GM12801 (cell line): ENCODE measurements around the gene GYPC.

Experiments
- TF ChIP-seq, protein P1 (sequence below): IDR thresholded peaks from one replicate; pipeline ENCODE4 v1.5.1; 2011; ENCODE audit warnings: control low read depth; ENCODE audit not compliant: insufficient read length; ENCODE audit errors: extremely low read depth

GYPC gene

GRCh38 chr2:126676221-126677175 lies 20.5 kb downstream of the GYPC start:
- TF ChIP-seq, protein P1, sequence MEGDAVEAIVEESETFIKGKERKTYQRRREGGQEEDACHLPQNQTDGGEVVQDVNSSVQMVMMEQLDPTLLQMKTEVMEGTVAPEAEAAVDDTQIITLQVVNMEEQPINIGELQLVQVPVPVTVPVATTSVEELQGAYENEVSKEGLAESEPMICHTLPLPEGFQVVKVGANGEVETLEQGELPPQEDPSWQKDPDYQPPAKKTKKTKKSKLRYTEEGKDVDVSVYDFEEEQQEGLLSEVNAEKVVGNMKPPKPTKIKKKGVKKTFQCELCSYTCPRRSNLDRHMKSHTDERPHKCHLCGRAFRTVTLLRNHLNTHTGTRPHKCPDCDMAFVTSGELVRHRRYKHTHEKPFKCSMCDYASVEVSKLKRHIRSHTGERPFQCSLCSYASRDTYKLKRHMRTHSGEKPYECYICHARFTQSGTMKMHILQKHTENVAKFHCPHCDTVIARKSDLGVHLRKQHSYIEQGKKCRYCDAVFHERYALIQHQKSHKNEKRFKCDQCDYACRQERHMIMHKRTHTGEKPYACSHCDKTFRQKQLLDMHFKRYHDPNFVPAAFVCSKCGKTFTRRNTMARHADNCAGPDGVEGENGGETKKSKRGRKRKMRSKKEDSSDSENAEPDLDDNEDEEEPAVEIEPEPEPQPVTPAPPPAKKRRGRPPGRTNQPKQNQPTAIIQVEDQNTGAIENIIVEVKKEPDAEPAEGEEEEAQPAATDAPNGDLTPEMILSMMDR = no peak

- TF ChIP-seq, protein P1 = no peak
Observed at GRCh38 chr2:126677176-126677538, 21.2 kb downstream of the GYPC start.

DNA sequence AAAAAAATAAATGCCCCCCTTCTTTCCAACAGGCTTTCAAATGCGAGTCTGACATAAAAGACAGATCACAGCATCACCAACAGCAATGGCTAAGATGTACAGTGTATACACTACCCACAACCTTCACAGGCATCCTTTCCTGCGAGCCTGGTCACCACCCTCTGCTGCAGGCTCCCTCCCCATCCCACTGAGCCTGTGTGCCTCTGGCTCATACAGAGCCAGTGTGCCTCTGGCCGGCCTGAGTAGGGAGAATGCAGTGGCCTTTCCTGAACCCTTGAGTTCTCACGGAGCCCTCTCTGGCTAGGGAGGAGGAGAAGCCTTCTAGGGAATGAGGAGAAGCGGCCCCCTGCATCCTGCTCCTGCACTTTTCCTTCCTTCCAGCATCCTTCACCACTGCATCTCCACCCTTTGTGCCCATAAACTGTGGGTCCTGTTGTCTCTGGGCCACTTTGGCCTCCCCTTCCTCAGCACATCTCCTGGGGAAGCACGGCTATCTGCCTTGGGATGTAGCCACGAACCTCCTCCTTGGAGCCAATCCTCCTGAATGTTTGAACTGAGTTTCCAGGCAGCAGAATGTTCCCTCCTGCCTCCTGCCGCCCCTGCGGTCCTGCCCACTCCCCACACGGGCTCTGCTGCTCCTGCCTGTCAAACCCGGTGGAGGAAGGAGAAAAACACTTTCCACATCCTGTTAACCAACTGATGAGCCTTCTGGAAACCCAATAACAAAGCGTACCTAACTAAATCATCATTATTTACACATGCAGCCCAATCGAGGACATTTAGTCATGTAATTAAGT lies 22.5 kb downstream of the GYPC start:
- TF ChIP-seq, protein P1 = no peak

GRCh38 chr2:126679094-126679713 lies 23.2 kb downstream of the GYPC start:
- TF ChIP-seq, protein P1 = no peak

GRCh38 chr2:126681505-126681904 lies 25.5 kb downstream of the GYPC start:
- TF ChIP-seq, protein P1 = no peak

DNA sequence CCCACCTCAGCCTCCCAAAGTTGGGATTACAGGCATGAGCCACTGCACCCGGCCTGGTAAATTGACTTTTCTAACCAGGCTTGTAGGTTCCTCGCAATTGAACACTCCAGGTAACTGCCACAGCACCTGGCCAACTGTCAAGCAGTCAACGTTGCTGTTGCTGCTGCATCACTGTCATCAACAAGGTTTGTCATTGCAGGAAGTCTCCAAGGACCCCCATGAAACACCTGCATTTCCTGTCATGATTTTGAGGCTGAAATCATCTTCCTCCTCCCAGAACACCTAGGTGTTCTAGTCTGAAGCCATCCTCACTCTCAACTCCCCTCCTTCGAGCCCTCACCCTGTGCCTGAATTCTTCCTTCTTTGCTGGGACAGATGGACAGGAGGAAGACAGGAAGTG lies 29.7 kb downstream of the GYPC start:
- TF ChIP-seq, protein P1 = no peak

DNA sequence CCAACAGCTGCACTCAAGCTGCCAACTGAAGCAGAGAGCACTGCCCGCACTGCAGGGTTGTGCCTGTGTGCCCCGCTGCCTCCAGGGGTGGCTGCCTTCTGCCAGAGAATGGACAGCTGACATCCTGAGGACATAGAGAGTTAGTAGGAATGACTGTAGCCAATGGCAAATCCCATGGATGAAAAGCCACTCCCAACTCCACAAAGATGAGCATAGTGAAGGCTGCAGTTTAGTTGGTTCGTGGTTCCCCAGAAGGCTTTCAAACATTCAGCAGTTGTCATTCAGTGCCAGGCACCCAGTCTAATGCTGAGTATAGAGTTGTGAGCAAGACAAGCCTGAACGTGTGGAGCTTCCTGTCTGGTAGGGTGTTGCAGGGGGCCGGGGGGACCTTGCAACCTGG lies 30.3 kb downstream of the GYPC start:
- TF ChIP-seq, protein P1 = no peak
